PFSK-1 (cell line): ENCODE data around the gene CNTNAP2.

Experiments used
- POLR2AphosphoS5 ChIP-seq: IDR thresholded peaks from 2 replicates; pipeline ENCODE4 v1.6.1; 2012; ENCODE audit warnings: low read depth, mild to moderate bottlenecking, control low read depth, low read length, moderate library complexity
- SIN3A ChIP-seq: IDR thresholded peaks from 2 replicates; pipeline ENCODE4 v1.6.1; 2012; ENCODE audit warnings: mild to moderate bottlenecking, low read length, moderate library complexity, borderline replicate concordance; ENCODE audit not compliant: insufficient read depth

GRCh38 chr7:148026713-148027112 is 1910.1 kb downstream of the CNTNAP2 start:
- TF ChIP-seq POLR2AphosphoS5 = no peak
- no peak for TF ChIP-seq SIN3A
